Activated naive CD4-positive, alpha-beta T cell treated with Interleukin-2 at 50 U/mL for 16 hours (primary cell): ENCODE results near the gene ISL2.

ENCODE experiments used
- DNase-seq: peaks from one replicate; pipeline ENCODE4 v3.0.0-alpha.2; 2020

ISL2 gene

DNA sequence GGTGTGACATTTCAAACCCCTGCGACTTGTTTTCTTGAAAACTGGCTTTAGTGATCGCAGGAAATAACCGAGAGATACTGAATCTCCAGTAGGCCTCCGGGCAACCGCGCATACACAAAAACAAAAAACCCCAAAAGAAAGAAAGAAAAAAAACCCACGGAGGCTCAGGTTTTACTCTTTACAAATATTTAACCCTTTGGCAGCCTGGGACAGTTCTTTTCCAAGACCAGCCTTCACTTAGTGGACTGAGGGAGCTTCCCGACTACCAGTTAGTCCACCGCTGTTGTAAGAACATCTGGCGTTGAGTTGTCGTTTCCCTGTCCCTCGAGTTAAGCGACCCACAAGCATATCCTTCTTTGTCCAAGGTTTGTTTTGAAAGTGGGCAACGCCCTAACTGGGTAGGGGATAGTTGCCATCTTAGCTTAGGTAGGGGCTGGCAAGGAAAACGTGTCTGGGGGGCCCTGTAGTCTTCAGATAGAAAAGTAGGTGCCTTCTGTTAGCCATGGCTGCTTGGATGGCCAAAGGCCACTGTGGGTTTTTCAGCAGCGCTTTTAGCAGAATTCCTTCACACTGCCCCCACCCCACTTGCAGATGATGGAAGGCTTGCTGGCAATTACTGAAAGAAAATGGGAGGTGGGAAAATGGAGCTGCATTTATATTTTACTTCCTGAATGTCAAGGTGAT is 6.9 kb downstream of the ISL2 start:
- no peak for DNase-seq

DNA sequence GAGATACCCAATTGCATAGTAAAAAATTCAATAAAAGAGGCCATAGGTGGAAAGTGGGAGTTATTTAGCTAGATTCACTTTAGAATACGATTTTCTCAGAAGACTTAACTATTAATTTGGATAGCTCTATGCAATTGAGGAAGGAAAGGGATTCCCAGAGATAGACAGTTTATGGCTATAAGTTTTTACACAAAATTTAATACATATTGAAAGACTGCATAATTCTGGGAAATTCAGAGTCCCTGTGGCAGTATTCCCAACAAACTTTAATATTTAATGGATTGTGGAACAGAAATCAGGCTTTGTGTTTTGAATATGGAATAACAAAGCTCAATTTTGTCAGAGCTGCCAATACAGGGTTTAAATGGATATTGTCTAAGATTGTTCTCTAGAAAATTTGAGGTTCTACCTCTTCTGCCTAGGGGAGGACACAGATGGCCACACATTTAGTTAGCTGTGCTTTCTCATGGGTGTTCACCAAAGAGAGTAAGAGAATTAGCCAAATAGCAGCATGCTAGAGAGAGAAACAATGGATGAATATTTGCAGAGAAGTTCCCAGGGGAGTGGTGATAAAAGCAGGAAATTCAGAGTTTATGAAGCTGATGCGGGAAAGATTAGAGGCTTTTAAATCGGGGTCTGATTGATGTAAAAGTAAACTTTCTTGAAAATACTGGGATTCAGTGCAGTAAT is 8.5 kb downstream of the ISL2 start:
- no peak for DNase-seq

DNA sequence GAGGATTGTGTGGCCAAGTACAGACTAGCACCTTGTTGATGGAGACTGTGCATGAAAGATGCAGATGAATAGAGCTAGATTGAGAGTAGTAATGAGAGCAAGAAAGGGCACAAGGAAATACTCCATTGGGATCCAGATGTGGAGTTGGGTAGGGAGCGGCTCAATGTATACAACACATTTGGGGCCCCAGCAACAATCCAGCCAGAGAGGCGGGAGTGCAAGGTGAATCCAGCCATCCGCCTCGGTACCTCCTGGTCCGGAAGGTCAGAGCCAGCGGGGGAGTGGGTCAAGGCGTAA is 9.0 kb downstream of the ISL2 start:
- DNase-seq: no peak

DNA sequence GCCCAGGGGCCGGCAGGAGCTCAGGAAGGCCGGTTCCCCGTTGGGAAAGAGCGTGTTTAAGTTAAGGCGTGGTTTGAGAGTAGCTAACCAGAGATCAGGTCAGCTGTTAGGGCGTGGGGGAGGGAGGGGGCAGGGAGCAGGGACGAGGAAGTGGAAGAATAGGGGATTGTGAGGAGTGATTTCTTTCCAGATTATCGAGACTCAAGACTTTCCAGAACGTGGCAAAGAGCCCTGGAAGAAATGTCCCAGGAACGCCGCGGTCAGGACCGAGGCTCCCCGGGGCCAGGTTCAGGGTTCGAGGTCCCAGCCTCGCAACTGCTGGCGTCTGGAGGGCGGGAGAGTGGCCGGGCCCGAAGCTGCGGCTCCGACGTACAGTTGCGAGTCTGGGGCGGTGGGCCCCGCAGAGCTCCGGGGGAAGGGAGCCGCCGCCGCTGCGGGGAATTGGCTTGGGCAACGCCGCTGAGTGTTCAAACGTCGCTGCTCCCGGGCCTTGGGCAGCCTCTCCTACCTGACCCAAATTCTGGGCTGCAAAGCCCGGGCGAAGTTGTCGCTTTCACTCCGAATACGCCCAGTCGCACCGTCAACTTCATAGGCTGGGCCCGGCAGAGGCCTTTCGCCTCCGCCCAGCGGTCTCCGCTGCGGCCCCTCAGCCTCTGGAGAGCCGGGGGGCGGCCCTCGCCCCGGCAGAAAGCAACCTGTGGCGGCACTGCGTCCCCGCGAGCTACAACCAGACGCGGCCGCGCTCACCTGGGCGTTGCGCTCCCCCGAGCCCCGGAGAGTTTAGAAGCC is 9.5 kb downstream of the ISL2 start:
- no peak for DNase-seq

DNA sequence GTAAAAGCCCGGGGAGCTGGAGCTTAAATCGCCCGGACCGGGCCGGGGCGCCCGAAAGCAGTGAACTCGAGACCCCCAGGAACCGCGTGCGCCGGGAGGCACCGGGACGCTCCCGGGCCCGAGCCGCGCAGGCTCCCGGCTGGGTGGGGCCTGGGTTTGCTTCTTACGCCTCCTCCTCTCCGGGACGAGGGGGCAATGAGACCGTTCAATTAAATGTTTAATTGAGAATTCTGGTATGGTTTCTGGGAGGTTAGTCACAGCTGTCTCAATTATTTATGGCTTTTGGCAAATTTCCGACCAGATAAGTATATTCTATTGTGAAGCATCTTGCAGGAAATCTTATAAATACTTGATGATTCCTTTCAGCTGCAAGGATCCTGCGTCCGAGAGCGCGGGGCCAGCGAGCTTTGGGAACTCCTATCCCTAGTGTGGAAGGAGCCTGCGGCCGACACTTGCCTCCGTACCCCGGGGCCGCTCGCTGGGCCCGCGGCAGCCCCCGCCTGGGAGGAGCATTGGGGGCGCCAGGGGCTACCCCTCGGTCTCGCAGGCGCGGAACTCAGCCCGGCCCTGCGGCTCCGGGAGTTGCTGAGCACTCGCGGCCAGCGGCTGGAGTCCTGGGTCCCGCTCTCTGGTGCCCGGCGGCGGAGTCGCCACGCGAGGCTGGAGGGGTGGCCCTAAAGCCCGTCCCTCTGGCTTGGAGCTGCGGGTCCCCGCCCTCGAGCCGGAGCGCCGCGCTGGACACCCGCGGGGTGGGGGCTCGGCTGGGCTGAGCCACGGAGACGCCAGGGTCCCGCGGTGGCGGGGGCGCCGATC is 10.3 kb downstream of the ISL2 start:
- DNase-seq: no peak

DNA sequence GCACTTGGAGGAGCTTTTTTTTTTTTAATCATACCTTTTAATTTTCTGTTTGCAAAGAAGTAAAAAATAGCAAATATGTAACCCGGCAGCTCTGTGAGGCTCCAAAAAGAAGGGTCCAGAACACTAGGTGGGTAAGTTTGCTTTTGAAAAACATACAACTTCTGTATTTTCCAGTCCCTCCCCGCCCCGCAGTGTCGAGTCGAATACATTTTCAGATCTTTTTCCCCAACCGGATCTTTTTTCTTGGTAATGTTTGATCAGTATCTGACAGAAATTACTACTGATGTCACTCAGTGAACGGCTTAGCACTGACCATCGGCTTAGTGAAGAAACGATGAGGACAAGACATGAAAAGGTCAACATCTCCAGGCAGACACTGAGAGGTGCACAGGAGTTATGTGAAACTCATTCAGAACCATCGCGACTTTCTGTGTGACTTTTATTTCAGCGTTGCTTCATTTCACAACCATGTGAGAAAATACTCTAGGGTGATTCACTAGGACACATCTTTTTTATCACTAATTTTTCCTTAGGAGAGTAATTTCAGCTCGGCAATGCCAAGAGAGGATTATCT is 11.0 kb downstream of the ISL2 start:
- no peak for DNase-seq

DNA sequence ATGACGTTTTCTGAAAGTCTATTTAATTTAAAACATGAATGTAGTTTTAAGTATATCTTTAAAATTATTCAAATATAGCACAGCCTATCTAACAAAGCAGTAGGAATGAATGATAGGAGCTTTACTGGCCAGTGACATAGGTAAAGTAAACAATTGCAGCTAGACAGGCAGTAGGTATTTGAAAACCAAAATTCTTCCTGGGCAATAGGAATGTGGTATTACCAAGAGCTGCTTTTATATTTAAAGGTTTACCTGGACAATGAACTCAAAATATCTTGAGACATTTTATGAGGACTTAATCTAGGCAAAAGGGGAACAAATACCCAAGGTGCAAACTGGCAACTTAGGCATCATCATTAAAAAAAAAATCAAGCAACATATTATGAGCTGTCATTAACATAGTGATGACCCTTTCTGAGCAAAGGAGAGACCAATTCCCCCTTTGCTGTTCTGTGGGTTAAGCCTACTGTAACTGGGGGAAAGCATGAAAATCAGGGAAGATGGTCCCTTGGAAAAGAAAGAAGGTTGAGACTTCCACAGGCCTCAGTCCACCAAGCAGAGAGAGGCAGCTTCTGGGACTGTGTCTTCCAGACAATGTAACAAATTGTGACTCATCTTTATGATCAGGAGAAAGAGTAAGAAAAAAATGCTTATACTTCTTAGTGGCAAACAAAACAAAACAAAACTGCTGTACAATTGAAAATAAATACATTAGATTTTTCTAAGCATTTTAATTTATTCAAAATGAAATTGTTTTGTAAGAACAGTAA is 12.9 kb downstream of the ISL2 start:
- DNase-seq: no peak

DNA sequence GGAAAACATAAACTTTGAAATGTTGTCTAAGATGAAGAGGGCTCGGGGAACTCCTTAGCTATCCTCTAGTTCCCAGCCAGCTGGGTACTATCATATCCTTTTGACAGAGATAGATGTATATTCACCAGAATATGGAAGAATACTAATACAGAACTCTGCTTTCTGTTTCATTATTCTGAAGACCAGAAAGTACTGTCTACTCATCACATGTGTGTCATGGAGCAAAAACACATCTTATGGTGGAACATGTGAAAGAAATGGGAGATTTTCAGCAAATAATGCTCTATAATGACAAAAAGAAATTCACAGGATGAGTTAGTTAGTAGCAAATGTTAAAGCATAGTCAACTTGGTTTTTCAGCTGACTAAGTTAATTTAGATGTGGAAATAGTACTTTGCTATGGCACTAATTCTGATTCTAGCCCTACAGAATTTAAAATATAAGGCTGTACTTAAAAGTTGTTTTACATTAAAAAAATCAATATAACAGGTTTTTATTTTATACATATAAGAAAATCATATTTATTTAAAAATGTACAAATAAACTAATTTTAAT is 16.5 kb downstream of the ISL2 start:
- no peak for DNase-seq

DNA sequence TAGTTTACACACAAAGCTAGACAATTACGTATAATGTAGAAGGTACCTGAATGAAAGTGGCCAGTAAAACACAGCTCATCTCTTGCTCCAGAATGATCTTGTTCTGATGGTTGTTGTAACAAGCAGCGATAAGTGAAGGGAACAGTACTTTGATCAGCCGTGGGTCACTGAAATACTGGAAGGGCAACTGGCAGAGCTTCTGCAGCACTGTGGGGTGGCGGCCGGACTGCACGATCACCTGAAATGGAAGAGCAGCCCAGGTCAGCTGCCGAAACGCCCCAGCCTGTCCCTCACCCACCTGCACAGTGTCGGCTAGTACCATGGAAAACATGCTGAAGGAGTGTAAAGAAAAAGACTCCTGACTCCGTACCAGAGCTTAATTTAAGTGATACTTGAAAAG is 17.3 kb downstream of the ISL2 start:
- no peak for DNase-seq

DNA sequence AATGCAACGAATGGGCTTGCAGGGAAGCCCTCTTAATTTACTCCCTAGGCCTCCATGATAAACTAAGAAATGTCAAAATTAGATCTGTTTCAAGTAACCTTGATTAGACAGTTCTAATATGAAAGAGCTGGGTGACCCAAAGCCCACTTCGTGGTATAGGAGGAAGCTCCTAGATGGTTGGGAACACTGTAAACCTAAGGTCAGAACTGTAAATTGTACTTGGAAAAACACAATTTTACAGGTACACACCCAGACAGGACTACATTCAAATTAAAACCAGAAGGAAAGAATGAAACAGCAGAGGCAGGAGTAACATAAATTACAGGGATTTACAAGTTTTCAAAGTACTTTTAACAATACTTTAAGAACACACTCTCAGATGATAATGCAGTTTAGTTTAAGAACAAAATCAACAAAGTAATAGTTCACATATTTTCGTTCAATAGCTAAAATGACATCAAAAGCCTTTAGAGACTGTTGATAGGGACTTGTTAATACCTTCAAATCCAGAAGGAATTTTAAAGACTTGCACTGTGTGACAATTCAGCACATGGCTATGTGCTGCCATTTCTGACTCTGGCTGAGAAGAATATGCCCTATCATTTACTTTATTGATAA is 18.4 kb downstream of the ISL2 start:
- DNase-seq: no peak

DNA sequence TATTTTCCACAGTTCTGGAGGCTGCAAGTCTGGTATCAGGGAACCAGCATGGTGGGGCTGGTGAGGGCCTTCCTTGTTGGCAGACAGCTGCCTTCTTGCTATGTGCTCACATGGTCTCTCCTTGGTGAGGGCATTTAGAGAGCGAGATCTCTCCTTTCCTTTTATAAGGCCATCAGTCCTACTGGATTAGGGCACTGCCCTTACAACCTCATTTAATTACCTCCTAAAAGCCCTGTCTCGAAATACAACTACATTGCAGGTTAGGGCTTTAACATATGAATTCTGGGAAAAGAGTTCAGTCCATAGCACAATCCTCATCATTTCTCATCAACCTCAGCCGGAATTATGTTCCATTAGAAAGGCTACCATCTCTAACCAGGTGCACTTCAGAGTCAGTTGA is 21.9 kb downstream of the ISL2 start:
- no peak for DNase-seq

DNA sequence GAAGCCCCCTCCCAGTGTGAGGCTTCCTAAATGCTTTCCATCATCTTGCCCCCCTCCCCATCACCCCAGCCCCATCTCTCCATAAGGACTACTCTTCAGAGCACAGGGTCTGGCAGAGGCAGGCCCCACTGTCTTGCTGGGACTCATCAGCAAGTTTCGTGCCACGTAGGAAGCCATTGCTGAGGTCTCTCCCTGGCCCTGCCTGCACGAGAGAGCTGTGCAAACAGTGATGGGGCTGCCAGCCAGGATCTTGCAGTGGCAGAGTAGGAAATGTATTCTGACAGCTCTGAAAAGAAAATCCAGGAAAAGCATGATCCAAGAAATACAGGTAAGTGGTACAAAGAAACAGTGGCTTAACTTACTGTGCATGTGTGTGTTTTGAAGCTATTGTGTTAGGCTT is 22.6 kb downstream of the ISL2 start:
- DNase-seq: no peak

DNA sequence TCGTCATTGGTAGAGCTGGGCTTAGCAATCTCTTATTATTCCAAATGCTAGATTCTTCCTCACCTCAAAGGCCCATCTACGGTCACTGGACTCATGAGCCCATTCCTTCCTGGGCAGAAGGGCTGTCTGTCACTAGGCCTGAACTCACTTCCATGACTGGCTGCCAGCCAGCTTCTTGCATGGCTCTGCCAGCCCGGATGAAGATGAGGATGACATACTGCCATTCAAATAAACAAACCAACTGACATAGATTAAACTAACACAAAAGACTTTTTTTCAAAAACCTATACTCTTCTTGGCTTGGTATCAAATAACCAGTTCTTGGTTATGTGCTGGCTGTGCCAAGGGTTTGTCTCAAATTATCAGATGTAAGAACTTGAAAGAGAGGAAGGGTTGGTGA is 23.8 kb downstream of the ISL2 start:
- DNase-seq: no peak

DNA sequence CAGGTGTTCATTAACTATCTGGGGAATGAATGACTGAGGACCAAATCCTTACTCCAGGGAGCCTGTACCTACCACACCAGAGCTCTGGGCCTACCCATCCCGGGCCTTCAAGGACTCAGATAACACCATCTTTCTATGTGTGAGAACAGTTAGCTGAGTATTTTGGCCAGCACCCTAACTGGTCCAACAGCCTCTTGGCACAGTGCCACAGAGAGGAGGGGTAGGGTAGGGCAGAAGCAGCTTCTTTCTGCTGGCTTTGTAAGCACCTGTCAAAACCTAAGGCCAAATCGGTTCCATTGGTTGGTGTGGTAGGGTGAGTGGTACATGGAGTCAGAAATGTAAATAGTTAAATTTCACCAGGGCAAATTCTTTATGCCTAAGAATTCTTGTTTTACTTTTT is 26.7 kb downstream of the ISL2 start:
- no peak for DNase-seq

DNA sequence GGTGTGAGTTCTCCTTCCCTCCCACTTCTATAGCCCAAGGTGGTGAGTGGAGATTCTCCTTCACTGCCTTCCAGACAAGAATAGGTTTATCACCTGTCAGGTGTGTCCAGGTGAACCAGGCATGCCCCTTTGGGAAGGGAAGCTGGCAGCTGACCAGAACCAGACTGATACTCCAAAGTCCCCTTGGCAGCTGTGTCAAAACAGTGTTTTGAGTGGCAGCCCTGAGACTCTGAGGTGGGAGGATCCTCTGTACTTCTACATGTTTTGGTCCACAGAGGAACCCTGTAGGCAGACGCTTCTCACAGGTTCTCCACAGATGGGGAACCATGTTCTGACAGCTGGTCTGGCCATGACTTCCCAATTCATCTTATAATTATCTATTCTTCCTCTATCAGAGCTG is 30.1 kb downstream of the ISL2 start:
- no peak for DNase-seq

DNA sequence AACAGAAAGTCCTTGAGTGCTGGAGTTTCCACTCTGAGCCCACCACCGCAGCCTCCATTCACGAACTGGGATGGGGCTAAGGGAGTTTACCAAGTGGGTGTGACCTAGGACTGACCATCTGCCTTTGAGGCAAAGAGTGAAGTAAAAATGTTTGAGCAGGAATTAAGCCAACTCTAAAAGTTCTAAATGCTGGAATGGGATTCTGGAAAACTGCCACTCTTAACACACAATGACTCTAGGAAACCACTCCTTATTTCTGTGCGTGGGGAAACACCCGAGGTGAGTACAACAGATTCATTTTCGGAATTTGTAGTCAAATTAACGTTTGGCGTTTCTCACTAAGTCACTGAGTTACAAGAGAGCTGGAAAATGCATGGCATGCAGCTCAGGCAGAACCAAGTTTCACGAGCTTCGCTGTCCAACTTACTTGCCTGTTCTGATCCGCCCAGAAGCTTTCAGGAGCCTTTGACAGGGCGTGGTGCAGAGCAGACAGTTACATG is 31.6 kb downstream of the ISL2 start:
- no peak for DNase-seq

DNA sequence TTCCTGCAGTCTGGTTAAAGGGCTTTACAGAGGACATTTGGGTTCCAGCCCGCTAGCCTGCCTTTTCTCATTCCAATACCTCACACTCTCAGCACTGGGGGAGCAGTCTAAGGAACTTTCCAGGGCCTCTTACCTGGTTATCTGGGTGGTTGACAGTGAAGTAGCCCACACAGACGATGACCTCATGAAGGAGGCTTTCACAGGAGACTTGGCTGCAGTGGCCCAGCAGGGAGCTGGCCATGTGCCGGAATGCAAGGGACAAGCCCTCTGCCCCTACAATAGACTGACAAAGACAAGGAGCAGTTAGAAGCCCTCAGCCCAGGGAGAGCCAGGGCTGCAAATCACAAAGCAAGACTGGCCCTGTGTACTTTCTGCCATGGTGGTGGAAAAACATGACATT is 39.5 kb downstream of the ISL2 start:
- DNase-seq: no peak

DNA sequence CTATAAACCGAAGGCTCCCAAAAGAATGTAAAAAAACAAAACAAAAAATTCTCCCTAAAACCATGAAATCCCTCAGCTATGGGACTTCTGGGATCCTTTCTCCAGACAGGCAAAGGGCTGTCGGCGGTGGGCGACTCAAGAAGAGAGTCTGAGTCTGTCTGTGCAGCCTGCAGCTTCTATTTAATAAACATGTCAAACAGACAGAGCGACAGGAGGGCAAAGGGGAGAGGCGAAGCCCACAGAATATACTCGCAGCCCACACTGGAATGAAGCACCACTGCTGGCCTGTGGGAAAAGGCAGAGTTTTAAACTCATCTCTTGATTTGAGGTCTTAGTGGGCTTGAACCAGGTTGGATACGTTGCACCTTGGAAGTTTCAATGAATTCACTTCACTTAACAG is 40.2 kb downstream of the ISL2 start:
- DNase-seq: no peak

DNA sequence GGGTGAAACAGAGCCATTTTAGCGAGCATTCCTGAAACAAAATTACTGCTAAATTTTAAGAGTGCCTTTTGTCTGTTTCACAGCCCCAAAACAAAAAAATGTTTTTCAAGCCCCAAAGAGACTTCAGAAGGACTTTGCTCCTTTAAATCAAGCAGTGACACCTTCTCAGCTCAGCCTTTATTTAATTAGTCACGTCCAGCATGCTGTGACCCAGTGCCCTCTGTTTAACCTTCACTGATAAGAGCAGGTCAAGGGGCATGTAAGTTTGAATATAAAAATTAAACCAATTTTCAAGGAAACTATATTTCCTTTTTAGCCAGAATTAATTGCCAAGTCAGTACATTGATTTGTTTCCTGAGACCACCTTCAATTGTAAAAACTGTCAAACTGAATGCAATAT is 40.6 kb downstream of the ISL2 start:
- DNase-seq: no peak

DNA sequence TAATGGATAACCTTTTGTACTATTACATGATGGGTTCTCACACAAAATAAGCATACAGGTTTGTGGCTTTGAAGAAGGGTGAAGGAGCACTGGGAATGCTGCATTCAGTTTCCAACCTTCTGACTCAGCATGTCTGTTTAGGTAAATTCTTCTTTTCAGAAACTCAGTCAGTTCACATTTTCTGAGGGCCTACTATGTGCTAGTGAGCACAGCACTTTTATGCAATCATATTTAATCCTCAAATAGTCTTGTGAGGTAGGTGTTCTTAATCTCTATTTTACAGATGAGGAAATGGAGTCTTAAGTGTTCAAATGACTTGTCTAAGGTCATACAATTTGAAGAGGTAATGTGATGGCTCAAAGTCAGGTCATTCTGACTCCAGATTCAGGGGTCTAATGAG is 41.2 kb downstream of the ISL2 start:
- DNase-seq: no peak

DNA sequence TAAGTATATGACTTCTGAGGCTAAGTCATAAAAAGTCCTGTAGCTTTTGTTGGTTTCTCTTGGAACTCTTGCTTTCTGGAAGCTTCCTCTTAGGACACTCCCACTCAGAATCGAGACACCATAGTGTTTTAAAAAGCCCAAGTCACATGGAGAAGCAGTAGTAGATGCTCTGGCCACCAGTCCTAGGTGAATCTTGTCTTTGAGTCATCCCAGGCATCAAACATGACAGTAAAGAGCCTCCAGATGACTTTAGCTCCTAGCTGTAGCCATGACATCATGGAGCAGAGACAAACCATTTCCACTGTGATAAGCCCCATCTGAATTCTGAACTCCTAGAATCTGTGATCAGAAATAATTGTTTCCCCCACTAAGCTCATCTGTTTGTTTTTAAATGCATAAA is 42.1 kb downstream of the ISL2 start:
- no peak for DNase-seq
